PC-3 (cell line): ENCODE measurements around the gene CNPY2. TPM values are rescaled to one million over a fixed set of nuclear protein-coding genes. Genes with fewer than 3 reads are reported as not detected.
"Not testable (repeated sequence)": the region's sequence is repeated elsewhere in the genome, so short reads cannot be mapped to it uniquely, and the experiment has no call there.

Source experiments
- ATAC-seq: fragments of 200-7000 bp; cut with Tn5 transposase; 2 replicates; pipeline ENCODE4 v1.9.1; 2020; ENCODE audit warnings: mild to moderate bottlenecking, moderate library complexity
- BruUV-seq: library from RNA; stranded (reverse); fragments of 400-500 nt; replicated peaks from 2 replicates; lab custom pipeline; 2021; lab: Mats Ljungman, UMichigan
- CTCF ChIA-PET: fragments of 300-600 bp; sonication (Branson Sonifier 250); formaldehyde crosslinking; loops from one replicate; lab custom pipeline; 2022; ENCODE audit warnings: antibody characterized with exemption; lab: Charles Lee
- POLR2A ChIA-PET: fragments of 300-600 bp; sonication (Branson Sonifier 250); formaldehyde crosslinking; loops from one replicate; lab custom pipeline; 2022; ENCODE audit warnings: antibody characterized with exemption; ENCODE audit not compliant: unreplicated experiment; lab: Charles Lee
- DNase-seq: peaks from one replicate; pipeline ENCODE4 v3.0.0-alpha.2; 2015
- H2AFZ ChIP-seq: fragments of 300-600 bp; sonication (generic); 2 replicates; pipeline ENCODE4 v1.6.0; 2016; ENCODE audit warnings: antibody characterized with exemption, low read length
- H3F3A ChIP-seq: fragments of 300-600 bp; sonication (generic); one replicate; pipeline ENCODE4 v1.6.0; 2017; ENCODE audit warnings: antibody characterized with exemption, low read length, control low read depth, mild to moderate bottlenecking; ENCODE audit not compliant: unreplicated experiment
- H3K27ac ChIP-seq: fragments of 300-600 bp; sonication (generic); 2 replicates; pipeline ENCODE4 v1.5.1; 2016; ENCODE audit warnings: mild to moderate bottlenecking, low read length
- H3K27me3 ChIP-seq: fragments of 300-600 bp; sonication (generic); 2 replicates; pipeline ENCODE4 v1.6.1; 2016; ENCODE audit warnings: low read length, mixed read lengths
- H3K36me3 ChIP-seq: fragments of 300-600 bp; sonication (generic); 2 replicates; pipeline ENCODE4 v1.6.1; 2016; ENCODE audit warnings: low read depth, mixed run types, low read length, mixed read lengths
- H3K4me1 ChIP-seq: fragments of 300-600 bp; sonication (generic); 2 replicates; pipeline ENCODE4 v1.5.1; 2016; ENCODE audit warnings: low read length; ENCODE audit not compliant: insufficient read depth
- H3K4me2 ChIP-seq: fragments of 300-600 bp; sonication (generic); 2 replicates; pipeline ENCODE4 v1.6.0; 2016; ENCODE audit warnings: low read length
- H3K4me3 ChIP-seq: fragments of 300-600 bp; sonication (generic); 2 replicates; pipeline ENCODE4 v1.5.1; 2016; ENCODE audit warnings: mild to moderate bottlenecking, low read length, mixed read lengths
- H3K79me2 ChIP-seq: fragments of 300-600 bp; sonication (generic); 2 replicates; pipeline ENCODE4 v1.6.1; 2017; ENCODE audit warnings: low read length, mixed read lengths
- H3K9ac ChIP-seq: fragments of 300-600 bp; sonication (generic); 2 replicates; pipeline ENCODE4 v1.6.0; 2016; ENCODE audit warnings: mild to moderate bottlenecking, low read length
- H3K9me2 ChIP-seq: fragments of 300-600 bp; sonication (generic); replicated peaks from 2 replicates; pipeline ENCODE4 v1.6.1; 2016; ENCODE audit warnings: mixed run types, low read length, mixed read lengths
- H3K9me3 ChIP-seq: fragments of 300-600 bp; sonication (generic); 2 replicates; pipeline ENCODE4 v1.6.1; 2016; ENCODE audit warnings: low read length, mixed read lengths
- H4K20me1 ChIP-seq: fragments of 300-600 bp; sonication (generic); 2 replicates; pipeline ENCODE4 v1.6.1; 2016; ENCODE audit warnings: low read length, mixed read lengths
- CTCF ChIP-seq: fragments of 300-600 bp; sonication (generic); conservative IDR thresholded peaks from 2 replicates; pipeline ENCODE4 v1.5.1; 2017; ENCODE audit warnings: antibody characterized with exemption, low read depth, mild to moderate bottlenecking, low read length
- EZH2 ChIP-seq: fragments of 300-600 bp; sonication (generic); IDR thresholded peaks from one replicate; pipeline ENCODE4 v1.6.1; 2017; ENCODE audit warnings: antibody characterized with exemption, mild to moderate bottlenecking, low read length; ENCODE audit not compliant: unreplicated experiment
- EZH2phosphoT487 ChIP-seq: fragments of 300-600 bp; sonication (generic); IDR thresholded peaks from 2 replicates; pipeline ENCODE4 v1.6.1; 2018; ENCODE audit warnings: mild to moderate bottlenecking, antibody characterized with exemption, low read length, borderline replicate concordance
- intact Hi-C: fragments of 100-400 bp; cut with micrococcal nuclease; formaldehyde crosslinking; loops from 2 replicates; pipeline ENCODE4 v1.9.0; 2023
- total RNA-seq: library from RNA; depleted of rRNA; stranded (reverse); fragments of >200 nt; gene quantifications from 2 replicates; pipeline ENCODE4 v1.2.3, GENCODE V29; 2014

Gene CNPY2
- total RNA-seq, 1 experiment from 2014 or later, result 109 TPM

- BruUV-seq, result no TSS peak
- CTCF ChIA-PET, result no interaction called here
- Histone ChIP-seq H4K20me1 (no peaks in the 10 kb centered on the region), H3K36me3 (peaks cover 54% of the 10 kb centered on the region), H3K9me3 (no peaks in the 10 kb centered on the region), H3K4me3 (no peak overlapping the region), H3K9me2 (no peaks in the 10 kb centered on the region), H3K79me2 (no peaks in the 10 kb centered on the region), H2AFZ (no peak overlapping the region), H3K4me1 (no peaks in the 10 kb centered on the region), H3K4me2 (no peak overlapping the region), H3K27me3 (no peaks in the 10 kb centered on the region), H3K9ac (no peak overlapping the region), H3F3A (no peaks in the 10 kb centered on the region), H3K27ac (no peak overlapping the region)
- intact Hi-C loops, result no loop called here
- DNase-seq, result no peak
- POLR2A ChIA-PET, result no interaction called here
- no peak for ATAC-seq
- TF ChIP-seq EZH2phosphoT487 (no peak), EZH2 (no peak), CTCF (no peak)
Observed at GRCh38 chr12:56274299-56274698, 41.5 kb downstream of the CNPY2 start.

GRCh38 chr12:56272468-56272867 lies 43.3 kb downstream of the CNPY2 start:
- H3K4me2 ChIP-seq, H3F3A ChIP-seq, POLR2A ChIA-PET, H3K9ac ChIP-seq, H3K9me2 ChIP-seq, ATAC-seq, H3K79me2 ChIP-seq, H3K4me1 ChIP-seq, CTCF ChIA-PET, H3K27ac ChIP-seq, H3K27me3 ChIP-seq, H3K4me3 ChIP-seq, DNase-seq, H4K20me1 ChIP-seq, H3K9me3 ChIP-seq, BruUV-seq, intact Hi-C loops, H2AFZ ChIP-seq: not testable (repeated sequence)
- H3K36me3 ChIP-seq, result peaks cover 43% of the 10 kb centered on the region

DNA sequence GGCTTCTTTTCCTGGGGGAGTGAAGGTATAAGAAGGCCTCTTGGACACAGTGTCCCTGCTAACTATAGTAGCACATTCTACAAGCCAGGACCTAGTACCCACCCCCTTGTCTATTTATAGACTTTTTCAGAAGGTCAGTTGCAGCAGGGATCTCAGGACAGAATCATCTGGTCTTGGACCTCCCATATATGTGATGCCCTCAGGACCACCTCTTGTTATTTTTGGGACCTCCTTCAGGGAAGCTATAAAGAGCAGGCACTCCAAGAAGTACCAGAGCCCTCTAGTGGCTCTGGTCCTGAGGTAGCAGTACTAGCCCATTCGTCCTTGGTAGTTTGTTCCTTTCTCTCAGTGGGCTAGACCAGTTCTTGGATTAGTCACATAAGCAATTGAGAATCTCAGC lies 44.8 kb downstream of the CNPY2 start:
- H3K27ac ChIP-seq, result no peak overlapping the region
- BruUV-seq, result no TSS peak
- no peak overlapping the region for H3K9ac ChIP-seq
- H3K27me3 ChIP-seq, result no peaks in the 10 kb centered on the region
- CTCF ChIA-PET, result no interaction called here
- no peaks in the 10 kb centered on the region for H3K79me2 ChIP-seq
- H3K36me3 ChIP-seq, result peaks cover 39% of the 10 kb centered on the region
- POLR2A ChIA-PET, result interaction anchor here (0.6 kb wide), 1 partner anchor 99 kb away, joined by 3 read pairs; no protein-coding TSS in a partner anchor
- no peak overlapping the region for H3K4me2 ChIP-seq
- H4K20me1 ChIP-seq, result no peaks in the 10 kb centered on the region
- H3K4me3 ChIP-seq, result no peak overlapping the region
- H3F3A ChIP-seq, result no peaks in the 10 kb centered on the region
- H3K9me2 ChIP-seq, result no peaks in the 10 kb centered on the region
- peak; percentile 18; the same call in 1 of the 2 replicates for ATAC-seq
- H2AFZ ChIP-seq, result no peak overlapping the region
- H3K9me3 ChIP-seq, result no peaks in the 10 kb centered on the region
- no peak for TF ChIP-seq EZH2
- TF ChIP-seq EZH2phosphoT487, result no peak
- peak; percentile 67 for TF ChIP-seq CTCF
- H3K4me1 ChIP-seq, result no peaks in the 10 kb centered on the region
- DNase-seq, result peak; percentile 49
- intact Hi-C loops, result no loop called here
